Cardiac septum (tissue), 1 donor: ENCODE results near the gene LY6G6C. TPM values are rescaled to one million over a fixed set of nuclear protein-coding genes. Genes with fewer than 3 reads are reported as not detected.

ENCODE experiments used
- DNase-seq: peaks from one replicate; pipeline ENCODE4 v3.0.0-alpha.2; 2020; ENCODE audit warnings: low spot score
- intact Hi-C: fragments of 100-400 bp; cut with DNase I; formaldehyde crosslinking; loops from one replicate; pipeline ENCODE4 v1.14.0; 2022
- long read RNA-seq: library from polyadenylated mRNA; unstranded; transcript quantifications from one replicate; pipeline ENCODE4 v2.0.0, GENCODE V29; 2021
- total RNA-seq: library from RNA; stranded (reverse); fragmentation: NEBNext Ultra II Directional; extraction: Animal tissue kit (Norgen Biotek cat#: 25700); gene quantifications from one replicate; pipeline ENCODE4 v1.2.1, GENCODE V29; 2021
- donor health status: DM: no; HTN: no; CAD: no.

The LY6G6C gene
- not detected for total RNA-seq
- long read RNA-seq = 0 reads

- DNase-seq = no peak
- intact Hi-C loops = no loop called here
Measured at GRCh38 chr6:31721351-31722020, at the start of gene LY6G6C. Gene LY6G6C (minus strand): TSS chr6:31721746. CDS start chr6:31721679, 67 bp downstream.

- intact Hi-C loops = no loop called here
Measured at GRCh38 chr6:31770860-31771259, 49.3 kb upstream of the LY6G6C start.

GRCh38 chr6:31769684-31770371 lies 48.3 kb upstream of the LY6G6C start:
- DNase-seq = peak; percentile 94
- intact Hi-C loops = no loop called here

More at GRCh38 chr6:31770860-31771259, 49.3 kb upstream of the LY6G6C start:
- DNase-seq = no peak

GRCh38 chr6:31768363-31769257 lies 47.1 kb upstream of the LY6G6C start:
- intact Hi-C loops = no loop called here
- no peak for DNase-seq

- intact Hi-C loops = loop anchor here (2.0 kb wide), 1 partner anchor 86 kb away; the partner anchor contains the start of gene LY6G5C
- DNase-seq = no peak
Measured at GRCh38 chr6:31767096-31767645, 45.6 kb upstream of the LY6G6C start.

- intact Hi-C loops = loop anchor here (2.0 kb wide), 1 partner anchor 85 kb away; the partner anchor contains the start of gene LY6G5C
- DNase-seq = no peak
Measured at GRCh38 chr6:31765910-31766794, 44.6 kb upstream of the LY6G6C start.

DNA sequence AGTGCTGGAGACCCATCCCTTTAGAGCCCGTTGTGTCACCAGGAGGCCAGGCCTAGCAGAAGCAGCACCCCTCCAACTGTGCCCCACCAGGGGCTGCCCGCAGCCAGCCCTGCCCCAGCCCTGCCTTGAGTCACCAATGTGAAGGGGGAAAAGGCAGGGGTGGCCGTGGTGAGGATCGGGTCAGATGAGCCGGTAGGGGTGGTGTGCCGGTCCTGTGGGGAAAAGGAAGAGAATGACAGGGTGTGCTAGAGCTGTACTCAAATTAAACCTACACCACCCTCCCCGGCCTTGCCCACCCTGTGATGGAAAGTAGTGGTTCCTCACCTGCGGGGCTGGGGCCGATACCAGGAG lies 44.0 kb upstream of the LY6G6C start:
- intact Hi-C loops = no loop called here
- no peak for DNase-seq

DNA sequence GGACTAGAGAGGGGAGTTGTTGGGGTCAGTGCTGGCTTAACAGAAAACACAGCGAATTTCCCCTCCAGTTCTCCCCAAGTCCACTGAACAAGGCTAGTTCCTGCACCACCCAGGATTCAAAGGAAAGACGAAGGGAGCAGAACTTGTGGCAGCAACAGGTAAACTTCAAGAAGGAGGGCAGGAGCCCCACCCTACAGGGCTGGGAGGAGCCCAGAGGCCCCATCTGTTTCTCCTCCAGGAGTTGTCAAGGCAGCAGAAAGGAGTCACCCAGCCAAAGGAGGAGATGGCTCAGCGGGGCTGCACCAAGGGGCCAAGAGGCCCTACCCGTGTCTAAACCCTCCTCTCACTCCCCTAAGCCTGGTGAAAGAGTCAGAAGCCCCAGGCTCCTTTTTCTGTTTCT lies 42.7 kb upstream of the LY6G6C start:
- intact Hi-C loops = loop anchor here (5.0 kb wide), 1 partner anchor 37 kb away; the partner anchor contains the start of gene DDAH2
- no peak for DNase-seq

- intact Hi-C loops = loop anchor here (5.0 kb wide), 1 partner anchor 36 kb away; the partner anchor contains the start of gene DDAH2
- DNase-seq = no peak
Measured at GRCh38 chr6:31763619-31763940, 42.0 kb upstream of the LY6G6C start.

DNA sequence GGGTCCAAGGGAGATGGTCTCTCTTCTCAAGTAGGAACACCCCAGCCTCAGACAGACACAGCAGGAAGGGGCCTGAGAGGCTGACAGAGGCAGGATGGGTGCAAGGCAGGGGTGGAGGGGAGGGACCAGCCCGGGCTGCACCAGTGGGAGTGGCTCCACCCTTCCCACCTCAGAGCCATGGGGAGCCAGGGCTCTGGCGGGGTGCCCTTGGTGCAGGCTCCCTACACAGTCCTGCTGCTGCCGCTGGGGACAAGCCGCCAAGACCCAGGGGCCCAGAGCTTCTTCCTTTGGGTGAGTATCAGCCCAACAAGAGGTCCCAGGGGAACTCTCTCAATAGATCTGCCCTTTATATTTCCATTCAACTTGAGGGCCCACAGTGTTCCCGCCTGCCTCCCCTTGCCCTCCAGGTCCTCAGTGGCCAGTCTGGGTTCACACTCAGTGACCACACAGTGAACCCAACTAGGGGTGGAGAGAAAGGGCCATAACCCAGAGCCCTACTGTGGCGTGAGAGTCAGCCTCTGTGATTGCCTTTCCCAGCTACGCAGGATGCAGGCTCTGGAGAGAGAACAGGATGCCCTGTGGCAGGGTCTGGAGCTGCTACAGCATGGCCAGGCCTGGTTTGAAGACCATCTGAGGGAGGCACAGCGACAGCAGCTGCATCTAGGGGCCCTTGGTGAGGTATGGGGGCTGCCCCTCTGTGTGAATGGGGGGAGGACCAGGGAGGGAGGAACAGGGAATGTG lies 41.5 kb upstream of the LY6G6C start:
- no peak for DNase-seq
- intact Hi-C loops = loop anchor here (5.0 kb wide), 1 partner anchor 36 kb away; the partner anchor contains the start of gene DDAH2

DNA sequence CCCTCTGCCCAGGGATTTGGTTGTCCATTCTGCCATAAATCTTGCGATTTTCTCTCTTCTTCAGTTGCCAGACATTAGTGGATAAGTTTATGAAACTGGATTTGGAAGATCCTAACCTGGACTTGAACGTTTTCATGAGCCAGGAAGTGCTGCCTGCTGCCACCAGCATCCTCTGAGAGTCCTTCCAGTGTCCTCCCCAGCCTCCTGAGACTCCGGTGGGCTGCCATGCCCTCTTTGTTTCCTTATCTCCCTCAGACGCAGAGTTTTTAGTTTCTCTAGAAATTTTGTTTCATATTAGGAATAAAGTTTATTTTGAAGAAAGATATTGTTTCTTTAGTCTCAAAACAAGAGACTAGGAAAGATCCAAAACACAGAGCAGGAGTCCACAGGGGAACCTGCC lies 40.8 kb upstream of the LY6G6C start, which contains the start of gene SAPCD1:
SAPCD1 (plus strand) TSS at position 301 of the 400 bp plus-strand sequence. CDS start 399 bp downstream, outside the sequence.
- intact Hi-C loops = loop anchor here (5.0 kb wide), 1 partner anchor 35 kb away; the partner anchor contains the start of gene DDAH2
- DNase-seq = no peak

- no peak for DNase-seq
- intact Hi-C loops = loop anchor here (5.0 kb wide), 1 partner anchor 34 kb away; the partner anchor contains the start of gene DDAH2
Measured at GRCh38 chr6:31761343-31761742, 39.8 kb upstream of the LY6G6C start.

- intact Hi-C loops = loop anchor here (5.0 kb wide), 1 partner anchor 33 kb away; the partner anchor contains the start of gene DDAH2
- DNase-seq = no peak
Measured at GRCh38 chr6:31760790-31761189, 39.2 kb upstream of the LY6G6C start.

GRCh38 chr6:31758281-31758680 lies 36.7 kb upstream of the LY6G6C start:
- intact Hi-C loops = no loop called here

DNA sequence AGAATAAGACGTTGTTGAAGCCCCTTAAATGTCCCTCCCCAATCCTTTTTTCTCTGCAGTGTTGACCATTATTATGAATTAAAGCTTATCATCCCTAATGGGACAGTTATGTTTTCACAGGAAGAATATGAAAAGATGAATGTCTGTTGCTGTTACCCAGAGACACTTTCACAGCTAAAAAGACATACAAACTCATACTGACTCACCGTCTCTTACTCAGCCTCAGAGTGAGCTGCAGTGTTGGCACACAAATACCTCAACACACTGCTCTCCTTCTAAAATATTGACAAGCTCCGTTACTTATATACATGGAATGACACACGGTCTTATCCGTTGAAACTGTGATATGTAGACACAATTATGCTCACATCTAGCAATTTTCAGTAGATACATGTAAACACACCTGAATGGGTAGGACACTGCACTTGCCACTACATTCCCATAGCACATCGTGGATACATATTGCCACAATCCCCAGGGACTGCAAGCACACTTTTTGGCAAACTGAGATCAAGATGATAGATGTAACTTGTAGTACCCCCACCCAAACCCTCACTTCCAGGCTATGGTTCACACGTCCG lies 31.3 kb upstream of the LY6G6C start:
- no peak for DNase-seq
- intact Hi-C loops = no loop called here

More at GRCh38 chr6:31758281-31758680, 36.7 kb upstream of the LY6G6C start:
- no peak for DNase-seq

- intact Hi-C loops = no loop called here
- no peak for DNase-seq
Measured at GRCh38 chr6:31750411-31751022, 29.0 kb upstream of the LY6G6C start.
